Measurements from ENCODE around the gene PMPCA.

DNA sequence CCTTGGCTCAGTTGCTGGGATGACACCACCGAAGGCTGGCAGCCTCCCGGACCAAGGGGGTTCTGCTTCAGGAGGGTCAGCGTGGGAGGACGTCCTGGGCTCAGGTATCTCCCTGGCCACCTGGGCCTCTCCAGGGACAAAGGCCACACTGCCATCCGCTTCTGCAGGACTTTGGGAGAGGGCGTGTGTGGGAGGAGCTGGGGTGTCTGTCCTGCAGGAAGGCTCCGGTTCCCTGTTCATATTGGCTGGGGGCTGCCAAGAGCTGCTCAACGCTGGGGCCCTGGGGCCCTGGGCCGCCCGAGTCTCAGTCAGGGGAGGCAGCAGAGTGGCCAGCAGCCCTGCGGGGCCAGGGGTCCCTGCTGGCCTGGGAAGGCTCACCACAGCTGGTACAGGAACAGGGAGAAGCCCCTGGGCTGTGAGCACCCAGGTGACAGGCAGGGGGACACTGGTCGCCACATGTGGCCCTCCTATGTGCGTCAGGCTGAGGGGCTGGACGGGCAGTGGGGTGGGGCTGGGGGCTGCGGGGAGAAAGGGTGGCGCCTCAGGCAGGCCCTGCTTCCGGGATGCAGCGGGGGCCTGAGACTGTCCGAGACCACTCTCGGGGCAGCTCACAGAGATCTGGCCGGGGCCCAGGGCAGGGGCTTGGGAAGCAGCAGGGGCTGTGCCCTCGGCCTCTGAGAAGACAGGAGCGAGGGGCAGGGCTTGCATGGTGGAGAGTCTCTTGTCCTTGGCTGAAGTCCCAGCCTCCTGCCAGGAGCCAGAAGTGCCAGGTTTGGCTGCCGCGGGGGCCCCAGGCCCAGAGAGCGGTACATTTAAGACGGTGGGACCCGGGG is 32.1 kb upstream of the PMPCA start:
- TF ChIP-seq, protein P1, sequence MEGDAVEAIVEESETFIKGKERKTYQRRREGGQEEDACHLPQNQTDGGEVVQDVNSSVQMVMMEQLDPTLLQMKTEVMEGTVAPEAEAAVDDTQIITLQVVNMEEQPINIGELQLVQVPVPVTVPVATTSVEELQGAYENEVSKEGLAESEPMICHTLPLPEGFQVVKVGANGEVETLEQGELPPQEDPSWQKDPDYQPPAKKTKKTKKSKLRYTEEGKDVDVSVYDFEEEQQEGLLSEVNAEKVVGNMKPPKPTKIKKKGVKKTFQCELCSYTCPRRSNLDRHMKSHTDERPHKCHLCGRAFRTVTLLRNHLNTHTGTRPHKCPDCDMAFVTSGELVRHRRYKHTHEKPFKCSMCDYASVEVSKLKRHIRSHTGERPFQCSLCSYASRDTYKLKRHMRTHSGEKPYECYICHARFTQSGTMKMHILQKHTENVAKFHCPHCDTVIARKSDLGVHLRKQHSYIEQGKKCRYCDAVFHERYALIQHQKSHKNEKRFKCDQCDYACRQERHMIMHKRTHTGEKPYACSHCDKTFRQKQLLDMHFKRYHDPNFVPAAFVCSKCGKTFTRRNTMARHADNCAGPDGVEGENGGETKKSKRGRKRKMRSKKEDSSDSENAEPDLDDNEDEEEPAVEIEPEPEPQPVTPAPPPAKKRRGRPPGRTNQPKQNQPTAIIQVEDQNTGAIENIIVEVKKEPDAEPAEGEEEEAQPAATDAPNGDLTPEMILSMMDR (conservative IDR thresholded peaks at IDR 0.05; ENCODE audit: low read depth, low read length): no peak
- TF ChIP-seq EZH2 (IDR thresholded peaks at IDR 0.05; ENCODE audit: low read length, unreplicated experiment): no peak
